BLaER1 (cell line): ENCODE results near the gene ENDOV.

Experiments
- H3K27ac ChIP-seq: shearing (Covaris generic); formaldehyde crosslinking; 2 replicates; pipeline ENCODE4 v1.8.1; 2022
- H3K27me3 ChIP-seq: shearing (Covaris generic); formaldehyde crosslinking; 2 replicates; pipeline ENCODE4 v1.8.1; 2022
- H3K36me3 ChIP-seq: shearing (Covaris generic); formaldehyde crosslinking; 2 replicates; pipeline ENCODE4 v1.8.1; 2022
- H3K4me1 ChIP-seq: shearing (Covaris generic); formaldehyde crosslinking; 2 replicates; pipeline ENCODE4 v1.8.1; 2022
- H3K4me2 ChIP-seq: shearing (Covaris generic); formaldehyde crosslinking; 2 replicates; pipeline ENCODE4 v1.8.1; 2022
- H3K4me3 ChIP-seq: shearing (Covaris generic); formaldehyde crosslinking; 2 replicates; pipeline ENCODE4 v1.8.1; 2022
- H3K9ac ChIP-seq: shearing (Covaris generic); formaldehyde crosslinking; 2 replicates; pipeline ENCODE4 v1.8.1; 2022
- H3K9me3 ChIP-seq: shearing (Covaris generic); formaldehyde crosslinking; 2 replicates; pipeline ENCODE4 v1.8.1; 2022
- H4K20me1 ChIP-seq: shearing (Covaris generic); formaldehyde crosslinking; 2 replicates; pipeline ENCODE4 v1.8.1; 2022
- Cebpa-rat ChIP-seq: shearing (Covaris generic); IDR thresholded peaks from 2 replicates; pipeline ENCODE4 v1.8.1; 2022

Gene ENDOV

GRCh38 chr17:80478487-80479245 lies 63.7 kb downstream of the ENDOV start:
- Histone ChIP-seq H3K4me3 (peak overlapping the region; percentile 38; the same call in 1 of the 2 replicates), H4K20me1 (peaks cover 54% of the 10 kb centered on the region), H3K27me3 (peaks cover 90% of the 10 kb centered on the region), H3K4me1 (peaks cover 80% of the 10 kb centered on the region), H3K9me3 (no peaks in the 10 kb centered on the region), H3K9ac (no peak overlapping the region), H3K27ac (no peak overlapping the region), H3K4me2 (peak overlapping the region; percentile 86; the same call in 1 of the 2 replicates), H3K36me3 (no peaks in the 10 kb centered on the region)
- no peak for TF ChIP-seq Cebpa-rat

GRCh38 chr17:80479246-80479566 lies 64.2 kb downstream of the ENDOV start:
- no peak overlapping the region for H3K4me3 ChIP-seq
- no peak overlapping the region for H3K9ac ChIP-seq
- TF ChIP-seq Cebpa-rat = 0 out of 2 replicates have a peak, but pooled peaks have one; percentile 36
- peaks cover 81% of the 10 kb centered on the region for H3K4me1 ChIP-seq
- no peak overlapping the region for H3K27ac ChIP-seq
- H3K27me3 ChIP-seq = peaks cover 85% of the 10 kb centered on the region
- H4K20me1 ChIP-seq = peaks cover 49% of the 10 kb centered on the region
- no peaks in the 10 kb centered on the region for H3K9me3 ChIP-seq
- H3K36me3 ChIP-seq = no peaks in the 10 kb centered on the region
- no peak overlapping the region for H3K4me2 ChIP-seq

GRCh38 chr17:80480248-80480647 lies 65.3 kb downstream of the ENDOV start:
- Histone ChIP-seq H3K9me3 (no peaks in the 10 kb centered on the region), H3K4me2 (no peak overlapping the region; the same call in 1 of the 2 replicates), H3K9ac (no peak overlapping the region), H3K27ac (no peak overlapping the region), H3K4me3 (no peak overlapping the region), H3K4me1 (peaks cover 81% of the 10 kb centered on the region), H3K27me3 (peaks cover 74% of the 10 kb centered on the region), H4K20me1 (peaks cover 38% of the 10 kb centered on the region), H3K36me3 (no peaks in the 10 kb centered on the region)
- no peak for TF ChIP-seq Cebpa-rat

GRCh38 chr17:80481284-80482057 lies 66.5 kb downstream of the ENDOV start:
- Histone ChIP-seq H3K27me3 (peaks cover 62% of the 10 kb centered on the region), H3K4me2 (peak overlapping the region; percentile 78), H3K27ac (no peak overlapping the region; the same call in 1 of the 2 replicates), H3K9me3 (no peaks in the 10 kb centered on the region), H3K9ac (0 out of 2 replicates have a peak overlapping the region, but pooled peaks have one; percentile 2), H3K36me3 (no peaks in the 10 kb centered on the region), H3K4me3 (no peak overlapping the region; the same call in 1 of the 2 replicates), H3K4me1 (peaks cover 83% of the 10 kb centered on the region), H4K20me1 (peaks cover 26% of the 10 kb centered on the region)
- no peak for TF ChIP-seq Cebpa-rat

GRCh38 chr17:80482058-80482318 lies 67.0 kb downstream of the ENDOV start:
- Histone ChIP-seq H3K27me3 (peaks cover 57% of the 10 kb centered on the region), H3K9ac (no peak overlapping the region)

GRCh38 chr17:80482555-80483308 lies 67.8 kb downstream of the ENDOV start:
- TF ChIP-seq Cebpa-rat = no peak
- H3K4me1 ChIP-seq = peaks cover 85% of the 10 kb centered on the region
- peaks cover 16% of the 10 kb centered on the region for H4K20me1 ChIP-seq
- H3K4me2 ChIP-seq = peak overlapping the region; percentile 78; the same call in 1 of the 2 replicates
- H3K4me3 ChIP-seq = no peak overlapping the region
- peaks cover 49% of the 10 kb centered on the region for H3K27me3 ChIP-seq
- no peaks in the 10 kb centered on the region for H3K36me3 ChIP-seq
- no peak overlapping the region for H3K9ac ChIP-seq
- H3K9me3 ChIP-seq = no peaks in the 10 kb centered on the region
- H3K27ac ChIP-seq = no peak overlapping the region

More at GRCh38 chr17:80482058-80482318, 67.0 kb downstream of the ENDOV start:
- Histone ChIP-seq H3K4me3 (no peak overlapping the region; the same call in 1 of the 2 replicates), H3K9me3 (no peaks in the 10 kb centered on the region), H3K4me1 (peaks cover 85% of the 10 kb centered on the region), H4K20me1 (peaks cover 24% of the 10 kb centered on the region), H3K4me2 (peak overlapping the region; percentile 78), H3K27ac (no peak overlapping the region; the same call in 1 of the 2 replicates), H3K36me3 (no peaks in the 10 kb centered on the region)
- no peak for TF ChIP-seq Cebpa-rat

- no peak for TF ChIP-seq Cebpa-rat
- Histone ChIP-seq H3K4me2 (peak overlapping the region; percentile 78), H3K27me3 (peaks cover 18% of the 10 kb centered on the region)
These were observed 70.9 kb downstream of the ENDOV start for GRCh38 chr17:80485846-80486245.

GRCh38 chr17:80486692-80487091 lies 71.7 kb downstream of the ENDOV start:
- peaks cover 70% of the 10 kb centered on the region for H3K4me1 ChIP-seq
- H3K4me2 ChIP-seq = peak overlapping the region; percentile 78
- H3K9ac ChIP-seq = peak overlapping the region; percentile 76
- TF ChIP-seq Cebpa-rat = no peak
- no peaks in the 10 kb centered on the region for H3K9me3 ChIP-seq
- H4K20me1 ChIP-seq = no peaks in the 10 kb centered on the region
- H3K27ac ChIP-seq = peak overlapping the region; percentile 80
- H3K27me3 ChIP-seq = peaks cover 10% of the 10 kb centered on the region
- H3K4me3 ChIP-seq = peak overlapping the region; percentile 39; the same call in 1 of the 2 replicates
- no peaks in the 10 kb centered on the region for H3K36me3 ChIP-seq

More at GRCh38 chr17:80485846-80486245, 70.9 kb downstream of the ENDOV start:
- Histone ChIP-seq H3K27ac (peak overlapping the region; percentile 80), H3K4me3 (peak overlapping the region; percentile 39; the same call in 1 of the 2 replicates), H3K4me1 (peaks cover 76% of the 10 kb centered on the region), H3K36me3 (no peaks in the 10 kb centered on the region), H3K9ac (peak overlapping the region; percentile 76), H4K20me1 (no peaks in the 10 kb centered on the region), H3K9me3 (no peaks in the 10 kb centered on the region)

- Histone ChIP-seq H3K9me3 (no peaks in the 10 kb centered on the region), H3K27me3 (peaks cover 2% of the 10 kb centered on the region; the same call in 1 of the 2 replicates), H3K4me1 (peaks cover 62% of the 10 kb centered on the region), H4K20me1 (no peaks in the 10 kb centered on the region), H3K9ac (peak overlapping the region; percentile 76), H3K27ac (peak overlapping the region; percentile 80; the same call in 1 of the 2 replicates), H3K4me2 (peak overlapping the region; percentile 78), H3K4me3 (peak overlapping the region; percentile 39; the same call in 1 of the 2 replicates), H3K36me3 (no peaks in the 10 kb centered on the region)
- TF ChIP-seq Cebpa-rat = no peak
These were observed 72.5 kb downstream of the ENDOV start for GRCh38 chr17:80487511-80487910.
